ENCODE data around the gene ELK1.

DNA sequence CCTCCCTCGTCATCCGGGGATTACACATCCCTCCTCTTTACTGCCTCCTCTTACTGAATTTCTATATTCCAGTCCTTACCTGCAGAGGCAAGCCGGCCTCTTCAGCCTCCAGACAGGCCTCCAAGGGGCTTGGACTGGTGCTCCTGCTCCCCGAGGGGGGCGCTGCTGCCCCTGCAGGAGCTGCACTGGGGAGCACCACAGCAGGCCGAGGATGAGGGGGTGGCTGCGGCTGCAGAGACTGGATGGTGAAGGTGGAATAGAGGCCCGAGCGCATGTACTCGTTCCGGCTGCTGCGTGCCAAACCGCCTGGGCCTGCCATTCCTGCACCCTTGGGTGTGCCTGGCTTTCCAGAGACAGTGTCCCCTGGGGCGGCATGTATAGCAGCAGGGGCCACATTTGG is 11.5 kb downstream of the ELK1 start:
- no peak for TF ChIP-seq POLR2A (IDR thresholded peaks at IDR 0.05)
- TF ChIP-seq, protein P1, sequence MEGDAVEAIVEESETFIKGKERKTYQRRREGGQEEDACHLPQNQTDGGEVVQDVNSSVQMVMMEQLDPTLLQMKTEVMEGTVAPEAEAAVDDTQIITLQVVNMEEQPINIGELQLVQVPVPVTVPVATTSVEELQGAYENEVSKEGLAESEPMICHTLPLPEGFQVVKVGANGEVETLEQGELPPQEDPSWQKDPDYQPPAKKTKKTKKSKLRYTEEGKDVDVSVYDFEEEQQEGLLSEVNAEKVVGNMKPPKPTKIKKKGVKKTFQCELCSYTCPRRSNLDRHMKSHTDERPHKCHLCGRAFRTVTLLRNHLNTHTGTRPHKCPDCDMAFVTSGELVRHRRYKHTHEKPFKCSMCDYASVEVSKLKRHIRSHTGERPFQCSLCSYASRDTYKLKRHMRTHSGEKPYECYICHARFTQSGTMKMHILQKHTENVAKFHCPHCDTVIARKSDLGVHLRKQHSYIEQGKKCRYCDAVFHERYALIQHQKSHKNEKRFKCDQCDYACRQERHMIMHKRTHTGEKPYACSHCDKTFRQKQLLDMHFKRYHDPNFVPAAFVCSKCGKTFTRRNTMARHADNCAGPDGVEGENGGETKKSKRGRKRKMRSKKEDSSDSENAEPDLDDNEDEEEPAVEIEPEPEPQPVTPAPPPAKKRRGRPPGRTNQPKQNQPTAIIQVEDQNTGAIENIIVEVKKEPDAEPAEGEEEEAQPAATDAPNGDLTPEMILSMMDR (IDR thresholded peaks at IDR 0.05 in 4 of 5, conservative IDR thresholded peaks at IDR 0.05 in 1 of 5): no peak

All from gastrocnemius medialis (tissue), 4 donors.